ENCODE data around the gene PCDHGA8. TPM values are rescaled to one million over a fixed set of nuclear protein-coding genes. Genes with fewer than 3 reads are reported as not detected.
"Not testable (repeated sequence)": the region's sequence is repeated elsewhere in the genome, so short reads cannot be mapped to it uniquely, and the experiment has no call there.

Gene PCDHGA8
- polyA plus RNA-seq, 4 donors: 0.30 to 0.52 (median 0.32) TPM

DNA sequence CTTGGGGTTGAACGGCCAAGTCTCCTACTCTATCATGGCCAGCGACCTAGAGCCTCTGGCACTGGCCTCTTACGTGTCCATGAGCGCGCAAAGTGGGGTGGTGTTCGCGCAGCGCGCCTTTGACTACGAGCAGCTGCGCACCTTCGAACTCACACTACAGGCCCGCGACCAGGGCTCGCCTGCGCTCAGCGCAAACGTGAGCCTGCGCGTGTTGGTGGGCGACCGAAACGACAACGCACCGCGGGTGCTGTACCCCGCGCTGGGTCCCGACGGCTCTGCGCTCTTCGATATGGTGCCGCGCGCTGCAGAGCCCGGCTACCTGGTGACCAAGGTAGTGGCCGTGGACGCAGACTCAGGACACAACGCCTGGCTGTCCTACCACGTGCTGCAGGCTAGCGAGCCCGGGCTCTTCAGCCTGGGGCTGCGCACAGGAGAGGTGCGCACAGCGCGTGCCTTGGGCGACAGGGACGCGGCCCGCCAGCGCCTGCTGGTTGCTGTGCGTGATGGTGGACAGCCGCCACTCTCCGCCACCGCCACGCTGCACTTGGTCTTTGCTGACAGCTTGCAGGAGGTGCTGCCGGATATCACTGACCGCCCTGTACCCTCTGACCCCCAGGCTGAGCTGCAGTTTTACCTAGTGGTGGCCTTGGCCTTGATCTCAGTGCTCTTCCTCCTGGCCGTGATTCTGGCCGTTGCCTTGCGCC lies 7.3 kb downstream of the PCDHGA8 start:
- DNase-seq (ENCODE audit: low read depth in 4 of 4, low spot score in 3 of 4): no peak

DNA sequence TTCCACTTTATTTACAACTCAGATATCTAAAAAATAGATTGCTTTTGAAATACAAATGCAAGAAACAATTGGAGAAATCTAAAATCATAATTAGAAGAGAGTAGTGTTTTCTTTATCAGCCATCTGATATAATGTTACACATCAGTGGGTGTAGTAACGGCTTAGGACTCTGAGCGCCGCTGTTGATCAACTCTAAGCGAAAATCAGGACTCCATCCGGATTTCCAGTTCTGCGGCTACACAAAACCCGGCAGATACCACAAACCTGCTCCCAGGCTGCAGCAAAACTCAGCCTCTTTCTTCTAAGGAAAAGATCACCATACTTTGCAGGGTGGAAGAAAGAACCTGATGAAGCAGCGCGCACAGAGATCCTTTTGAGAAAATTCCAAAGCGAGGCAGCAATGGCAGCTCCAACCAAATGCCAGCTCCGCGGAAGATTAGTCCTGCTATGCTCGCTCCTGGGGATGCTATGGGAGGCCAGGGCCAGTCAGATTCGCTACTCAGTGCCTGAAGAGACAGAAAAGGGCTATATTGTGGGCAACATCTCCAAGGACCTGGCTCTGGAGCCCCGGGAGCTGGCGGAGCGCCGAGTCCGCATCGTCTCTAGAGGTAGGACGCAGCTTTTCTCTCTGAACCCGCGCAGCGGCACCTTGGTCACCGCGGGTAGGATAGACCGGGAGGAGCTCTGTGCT lies 10.3 kb downstream of the PCDHGA8 start, which contains the start of gene PCDHGA9:
TSS of gene PCDHGA9 (plus strand) at position 226 of the 691 bp plus-strand sequence. CDS start at position 401, 175 bp downstream.
- no peak for DNase-seq (ENCODE audit: low read depth in 4 of 4, low spot score in 3 of 4)

DNA sequence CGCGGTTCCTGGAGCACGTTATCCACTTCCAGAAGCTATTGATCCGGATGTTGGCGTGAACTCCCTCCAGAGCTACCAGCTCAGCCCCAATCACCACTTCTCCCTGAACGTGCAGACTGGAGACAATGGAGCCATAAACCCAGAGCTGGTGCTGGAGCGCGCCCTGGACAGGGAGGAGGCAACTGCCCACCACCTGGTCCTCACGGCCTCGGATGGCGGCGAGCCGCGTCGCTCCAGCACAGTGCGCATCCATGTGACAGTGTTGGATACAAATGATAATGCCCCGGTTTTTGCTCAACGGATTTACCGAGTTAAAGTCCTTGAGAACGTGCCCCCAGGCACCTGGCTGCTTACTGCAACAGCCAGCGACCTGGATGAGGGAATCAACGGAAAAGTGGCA lies 11.0 kb downstream of the PCDHGA8 start:
- DNase-seq (ENCODE audit: low read depth in 4 of 4, low spot score in 3 of 4): no peak

DNA sequence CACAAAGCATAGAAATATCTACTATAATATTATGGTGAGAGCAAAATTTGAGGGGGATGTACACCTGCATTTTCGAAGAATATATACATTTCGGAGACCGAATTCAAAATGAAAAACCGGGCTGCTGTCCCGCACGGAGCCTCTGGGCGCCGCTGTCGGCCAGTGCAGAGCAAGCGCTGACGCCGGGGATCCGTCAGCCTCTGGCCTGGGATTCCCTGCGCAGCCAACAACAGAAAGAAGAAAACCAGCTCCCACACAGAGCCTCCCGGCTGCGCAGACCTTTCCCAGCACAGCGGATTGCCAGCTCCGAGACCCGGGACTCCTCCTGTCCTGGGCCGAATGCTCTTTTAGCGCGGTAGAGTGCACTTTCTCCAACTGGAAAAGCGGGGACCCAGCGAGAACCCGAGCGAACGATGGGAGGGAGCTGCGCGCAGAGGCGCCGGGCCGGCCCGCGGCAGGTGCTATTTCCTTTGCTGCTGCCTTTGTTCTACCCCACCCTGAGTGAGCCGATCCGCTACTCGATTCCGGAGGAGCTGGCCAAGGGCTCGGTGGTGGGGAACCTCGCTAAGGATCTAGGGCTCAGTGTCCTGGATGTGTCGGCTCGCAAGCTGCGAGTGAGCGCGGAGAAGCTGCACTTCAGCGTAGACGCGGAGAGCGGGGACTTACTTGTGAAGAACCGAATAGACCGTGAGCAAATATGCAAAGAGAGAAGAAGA lies 15.5 kb downstream of the PCDHGA8 start, which contains the start of gene PCDHGB6:
TSS of gene PCDHGB6 (plus strand) at position 232 of the 716 bp plus-strand sequence. CDS start at position 414, 182 bp downstream.
- not testable (repeated sequence) for DNase-seq (ENCODE audit: low read depth in 4 of 4, low spot score in 3 of 4)

DNA sequence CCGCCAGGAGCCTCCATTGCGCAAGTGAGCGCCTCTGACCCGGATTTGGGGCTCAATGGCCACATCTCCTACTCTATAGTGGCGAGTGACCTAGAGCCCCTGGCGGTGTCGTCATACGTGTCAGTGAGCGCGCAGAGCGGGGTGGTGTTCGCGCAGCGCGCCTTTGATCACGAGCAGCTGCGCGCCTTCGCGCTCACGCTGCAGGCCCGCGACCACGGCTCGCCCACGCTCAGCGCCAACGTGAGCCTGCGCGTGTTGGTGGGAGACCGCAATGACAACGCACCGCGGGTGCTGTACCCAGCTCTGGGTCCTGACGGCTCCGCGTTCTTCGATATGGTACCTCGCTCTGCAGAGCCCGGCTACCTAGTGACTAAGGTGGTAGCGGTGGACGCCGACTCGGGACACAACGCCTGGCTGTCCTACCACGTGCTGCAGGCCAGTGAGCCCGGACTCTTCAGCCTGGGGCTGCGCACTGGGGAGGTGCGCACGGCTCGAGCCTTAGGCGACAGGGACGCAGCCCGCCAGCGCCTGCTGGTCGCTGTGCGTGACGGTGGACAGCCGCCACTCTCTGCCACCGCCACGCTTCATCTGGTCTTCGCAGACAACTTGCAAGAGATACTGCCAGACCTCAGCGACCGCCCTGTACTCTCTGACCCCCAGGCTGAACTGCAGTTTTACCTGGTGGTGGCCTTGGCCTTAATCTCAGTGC lies 17.3 kb downstream of the PCDHGA8 start:
- no peak for DNase-seq (ENCODE audit: low read depth in 4 of 4, low spot score in 3 of 4)

DNA sequence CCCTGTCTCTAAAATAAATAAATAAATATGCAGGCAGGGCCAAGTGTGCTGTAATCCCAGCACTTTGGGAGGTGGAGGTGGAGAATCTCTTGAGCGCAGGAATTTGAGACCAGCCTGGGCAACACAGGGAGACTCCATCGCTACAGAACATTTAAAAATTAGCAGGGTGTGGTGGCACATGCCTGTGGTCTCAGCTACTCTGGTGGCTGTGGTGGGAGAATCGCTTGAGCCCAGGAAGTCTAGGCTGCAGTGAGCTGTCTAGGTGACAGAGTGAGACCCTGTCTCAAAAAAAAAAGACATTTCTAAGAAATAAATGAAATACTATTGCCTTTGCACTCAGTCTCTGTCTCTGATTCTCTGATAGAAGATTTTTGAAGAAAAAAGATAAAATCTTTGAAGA lies 19.1 kb downstream of the PCDHGA8 start:
- DNase-seq (ENCODE audit: low read depth in 4 of 4, low spot score in 3 of 4): no peak

DNA sequence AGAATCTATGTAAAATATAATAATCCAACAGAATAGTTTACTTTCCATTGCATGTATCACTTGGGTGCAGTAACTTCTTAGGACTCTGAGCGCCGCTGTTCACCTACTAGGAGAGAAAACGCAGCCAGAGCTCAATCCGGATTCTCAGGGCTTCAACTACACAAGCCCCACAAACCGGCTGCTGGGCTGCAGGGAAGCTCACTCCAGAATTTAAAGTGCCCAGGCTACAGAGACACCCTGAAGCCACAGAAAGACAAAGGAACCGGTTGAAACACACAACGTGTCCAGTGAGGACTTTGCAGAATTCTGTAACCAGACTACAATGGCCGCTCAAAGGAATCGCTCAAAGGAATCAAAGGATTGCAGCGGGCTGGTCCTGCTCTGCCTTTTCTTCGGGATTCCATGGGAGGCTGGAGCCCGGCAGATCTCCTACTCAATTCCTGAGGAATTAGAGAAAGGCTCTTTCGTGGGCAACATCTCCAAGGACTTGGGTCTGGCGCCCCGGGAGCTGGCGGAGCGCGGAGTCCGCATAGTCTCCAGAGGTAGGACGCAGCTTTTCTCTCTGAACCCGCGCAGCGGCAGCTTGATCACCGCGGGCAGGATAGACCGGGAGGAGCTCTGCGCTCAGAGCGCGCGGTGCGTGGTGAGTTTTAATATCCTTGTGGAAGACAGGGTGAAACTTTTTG lies 20.6 kb downstream of the PCDHGA8 start, which contains the start of gene PCDHGA10:
TSS of gene PCDHGA10 (plus strand) at position 134 of the 686 bp plus-strand sequence. CDS start at position 323, 189 bp downstream.
- DNase-seq (ENCODE audit: low read depth in 4 of 4, low spot score in 3 of 4): no peak

DNA sequence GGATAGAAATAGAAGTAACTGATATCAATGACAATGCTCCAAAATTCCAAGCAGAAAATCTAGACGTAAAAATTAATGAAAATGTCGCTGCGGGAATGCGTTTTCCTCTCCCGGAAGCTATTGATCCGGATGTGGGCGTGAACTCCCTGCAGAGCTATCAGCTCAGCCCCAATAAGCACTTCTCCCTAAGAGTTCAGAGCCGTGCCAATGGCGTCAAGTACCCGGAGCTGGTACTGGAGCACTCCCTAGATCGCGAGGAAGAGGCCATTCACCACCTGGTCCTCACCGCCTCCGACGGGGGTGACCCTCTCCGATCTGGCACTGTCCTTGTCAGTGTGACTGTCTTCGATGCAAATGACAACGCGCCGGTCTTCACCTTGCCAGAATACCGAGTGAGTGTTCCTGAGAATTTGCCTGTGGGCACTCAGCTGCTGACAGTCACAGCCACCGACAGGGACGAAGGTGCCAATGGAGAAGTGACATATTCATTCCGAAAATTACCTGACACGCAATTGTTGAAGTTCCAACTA lies 21.2 kb downstream of the PCDHGA8 start:
- no peak for DNase-seq (ENCODE audit: low read depth in 4 of 4, low spot score in 3 of 4)

DNA sequence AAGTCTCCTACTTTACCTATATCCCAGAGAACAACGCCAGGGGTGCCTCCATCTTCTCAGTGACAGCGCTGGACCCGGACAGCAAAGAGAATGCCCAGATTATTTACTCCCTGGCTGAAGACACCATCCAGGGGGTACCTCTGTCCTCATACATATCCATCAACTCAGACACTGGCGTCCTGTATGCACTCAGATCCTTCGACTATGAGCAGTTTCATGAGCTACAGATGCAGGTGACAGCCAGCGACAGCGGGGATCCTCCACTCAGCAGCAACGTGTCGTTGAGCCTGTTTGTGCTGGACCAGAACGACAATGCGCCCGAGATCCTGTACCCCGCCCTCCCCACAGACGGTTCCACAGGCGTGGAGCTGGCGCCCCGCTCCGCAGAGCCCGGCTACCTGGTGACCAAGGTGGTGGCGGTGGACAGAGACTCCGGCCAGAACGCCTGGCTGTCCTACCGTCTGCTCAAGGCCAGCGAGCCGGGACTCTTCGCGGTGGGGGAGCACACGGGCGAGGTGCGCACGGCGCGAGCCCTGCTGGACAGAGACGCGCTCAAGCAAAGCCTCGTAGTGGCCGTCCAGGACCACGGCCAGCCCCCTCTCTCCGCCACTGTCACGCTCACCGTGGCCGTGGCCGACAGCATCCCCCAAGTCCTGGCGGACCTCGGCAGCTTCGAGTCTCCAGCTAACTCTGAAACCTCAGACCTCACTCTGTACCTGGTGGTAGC lies 22.3 kb downstream of the PCDHGA8 start:
- not testable (repeated sequence) for DNase-seq (ENCODE audit: low read depth in 4 of 4, low spot score in 3 of 4)

DNA sequence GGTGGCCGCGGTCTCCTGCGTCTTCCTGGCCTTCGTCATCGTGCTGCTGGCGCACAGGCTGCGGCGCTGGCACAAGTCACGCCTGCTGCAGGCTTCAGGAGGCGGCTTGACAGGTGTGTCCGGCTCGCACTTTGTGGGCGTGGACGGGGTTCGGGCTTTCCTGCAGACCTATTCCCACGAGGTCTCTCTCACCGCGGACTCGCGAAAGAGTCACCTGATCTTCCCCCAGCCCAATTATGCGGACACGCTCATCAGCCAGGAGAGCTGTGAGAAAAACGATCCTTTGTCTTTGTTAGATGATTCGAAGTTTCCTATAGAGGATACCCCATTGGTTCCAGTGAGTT lies 22.8 kb downstream of the PCDHGA8 start:
- not testable (repeated sequence) for DNase-seq (ENCODE audit: low read depth in 4 of 4, low spot score in 3 of 4)

DNA sequence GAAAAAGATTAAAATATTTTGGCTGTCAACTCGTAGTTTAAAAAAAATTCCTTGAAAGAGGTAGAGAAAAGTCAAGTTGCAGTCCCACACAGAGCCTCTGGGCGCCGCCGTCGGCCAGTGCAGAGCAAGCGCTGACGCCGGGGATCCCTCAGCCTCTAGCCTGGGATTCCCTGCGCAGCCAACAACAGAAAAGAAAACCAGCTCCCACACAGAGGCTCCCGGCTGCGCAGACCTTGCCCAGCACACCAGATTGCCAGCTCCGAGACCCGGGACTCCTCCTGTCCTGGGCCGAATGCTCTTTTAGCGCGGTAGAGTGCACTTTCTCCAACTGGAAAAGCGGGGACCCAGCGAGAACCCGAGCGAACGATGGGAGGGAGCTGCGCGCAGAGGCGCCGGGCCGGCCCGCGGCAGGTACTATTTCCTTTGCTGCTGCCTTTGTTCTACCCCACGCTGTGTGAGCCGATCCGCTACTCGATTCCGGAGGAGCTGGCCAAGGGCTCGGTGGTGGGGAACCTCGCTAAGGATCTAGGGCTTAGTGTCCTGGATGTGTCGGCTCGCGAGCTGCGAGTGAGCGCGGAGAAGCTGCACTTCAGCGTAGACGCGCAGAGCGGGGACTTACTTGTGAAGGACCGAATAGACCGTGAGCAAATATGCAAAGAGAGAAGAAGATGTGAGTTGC lies 25.2 kb downstream of the PCDHGA8 start, which contains the start of gene PCDHGB7:
TSS of gene PCDHGB7 (plus strand) at position 184 of the 679 bp plus-strand sequence. CDS start at position 367, 183 bp downstream.
- peak in 1 of 4 donors; percentile 36 for DNase-seq (ENCODE audit: low read depth in 4 of 4, low spot score in 3 of 4)

DNA sequence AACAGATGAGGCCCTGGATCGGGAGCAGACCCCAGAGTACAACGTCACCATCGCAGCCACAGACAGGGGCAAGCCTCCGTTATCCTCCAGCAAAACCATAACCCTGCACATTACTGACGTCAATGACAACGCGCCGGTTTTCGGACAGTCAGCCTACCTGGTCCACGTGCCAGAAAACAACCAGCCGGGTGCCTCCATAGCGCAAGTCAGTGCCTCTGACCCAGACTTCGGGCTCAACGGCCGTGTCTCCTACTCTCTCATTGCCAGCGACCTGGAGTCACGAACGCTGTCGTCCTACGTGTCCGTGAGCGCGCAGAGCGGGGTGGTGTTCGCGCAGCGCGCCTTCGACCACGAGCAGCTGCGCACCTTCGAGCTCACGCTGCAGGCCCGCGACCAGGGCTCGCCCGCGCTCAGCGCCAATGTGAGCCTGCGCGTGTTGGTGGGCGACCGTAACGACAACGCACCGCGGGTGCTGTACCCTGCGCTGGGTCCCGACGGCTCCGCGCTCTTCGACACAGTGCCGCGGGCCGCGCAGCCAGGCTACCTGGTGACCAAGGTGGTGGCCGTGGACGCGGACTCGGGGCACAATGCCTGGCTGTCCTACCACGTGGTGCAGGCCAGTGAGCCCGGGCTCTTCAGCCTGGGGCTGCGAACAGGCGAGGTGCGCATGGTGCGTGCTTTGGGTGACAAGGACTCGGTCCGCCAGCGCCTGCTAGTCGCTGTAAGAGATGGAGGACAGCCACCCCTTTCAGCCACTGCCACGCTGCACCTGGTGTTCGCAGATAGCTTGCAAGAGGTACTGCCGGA lies 26.8 kb downstream of the PCDHGA8 start:
- no peak for DNase-seq (ENCODE audit: low read depth in 4 of 4, low spot score in 3 of 4)

DNA sequence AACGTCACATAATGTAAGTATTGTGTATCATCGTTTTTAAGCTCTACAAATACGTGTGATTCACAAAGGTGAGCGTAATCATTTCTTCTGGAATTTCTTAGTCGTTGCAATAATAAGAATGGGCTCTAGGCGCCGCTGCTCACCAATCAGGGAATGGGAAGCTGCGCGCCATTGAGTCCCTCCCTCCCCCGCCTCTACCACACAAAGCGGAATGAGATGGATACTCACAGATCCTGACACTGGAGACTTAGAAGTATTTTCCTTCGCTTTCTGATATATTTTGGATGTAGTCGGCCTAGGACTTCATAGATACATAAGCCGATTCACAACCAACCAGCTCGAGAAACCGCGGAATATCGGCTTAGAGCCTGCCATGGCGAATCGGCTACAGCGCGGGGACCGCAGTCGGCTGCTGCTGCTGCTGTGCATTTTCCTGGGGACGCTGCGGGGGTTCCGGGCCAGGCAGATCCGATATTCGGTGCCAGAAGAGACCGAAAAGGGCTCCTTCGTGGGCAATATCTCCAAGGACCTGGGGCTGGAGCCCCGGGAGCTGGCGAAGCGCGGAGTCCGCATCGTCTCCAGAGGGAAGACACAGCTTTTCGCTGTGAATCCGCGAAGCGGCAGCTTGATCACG lies 28.5 kb downstream of the PCDHGA8 start, which contains the start of gene PCDHGA11:
TSS of gene PCDHGA11 (plus strand) at position 197 of the 634 bp plus-strand sequence. CDS start at position 374, 177 bp downstream.
- DNase-seq (ENCODE audit: low read depth in 4 of 4, low spot score in 3 of 4): no peak

DNA sequence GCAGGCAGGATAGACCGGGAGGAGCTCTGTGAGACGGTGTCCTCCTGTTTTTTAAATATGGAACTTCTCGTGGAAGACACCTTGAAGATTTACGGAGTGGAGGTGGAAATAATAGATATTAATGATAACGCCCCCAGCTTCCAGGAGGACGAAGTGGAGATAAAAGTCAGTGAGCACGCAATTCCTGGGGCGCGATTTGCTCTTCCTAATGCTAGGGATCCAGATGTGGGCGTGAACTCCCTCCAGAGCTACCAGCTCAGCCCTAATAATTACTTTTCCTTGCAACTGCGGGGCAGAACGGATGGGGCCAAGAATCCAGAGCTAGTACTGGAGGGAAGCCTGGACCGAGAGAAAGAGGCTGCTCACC lies 29.0 kb downstream of the PCDHGA8 start:
- DNase-seq (ENCODE audit: low read depth in 4 of 4, low spot score in 3 of 4): no peak

DNA sequence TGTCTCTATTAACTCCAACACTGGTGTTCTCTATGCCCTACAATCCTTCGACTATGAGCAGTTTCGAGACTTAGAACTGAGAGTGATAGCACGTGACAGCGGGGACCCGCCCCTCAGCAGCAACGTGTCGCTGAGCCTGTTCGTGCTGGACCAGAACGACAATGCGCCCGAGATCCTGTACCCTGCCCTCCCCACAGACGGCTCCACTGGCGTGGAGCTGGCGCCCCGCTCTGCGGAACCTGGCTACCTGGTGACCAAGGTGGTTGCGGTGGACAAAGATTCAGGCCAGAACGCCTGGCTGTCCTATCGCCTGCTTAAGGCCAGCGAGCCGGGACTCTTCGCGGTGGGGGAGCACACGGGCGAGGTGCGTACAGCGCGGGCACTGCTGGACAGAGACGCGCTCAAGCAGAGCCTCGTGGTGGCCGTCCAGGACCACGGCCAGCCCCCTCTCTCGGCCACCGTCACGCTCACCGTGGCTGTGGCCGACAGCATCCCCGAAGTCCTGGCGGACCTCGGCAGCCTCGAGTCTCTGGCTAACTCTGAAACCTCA lies 30.4 kb downstream of the PCDHGA8 start:
- no peak for DNase-seq (ENCODE audit: low read depth in 4 of 4, low spot score in 3 of 4)

DNA sequence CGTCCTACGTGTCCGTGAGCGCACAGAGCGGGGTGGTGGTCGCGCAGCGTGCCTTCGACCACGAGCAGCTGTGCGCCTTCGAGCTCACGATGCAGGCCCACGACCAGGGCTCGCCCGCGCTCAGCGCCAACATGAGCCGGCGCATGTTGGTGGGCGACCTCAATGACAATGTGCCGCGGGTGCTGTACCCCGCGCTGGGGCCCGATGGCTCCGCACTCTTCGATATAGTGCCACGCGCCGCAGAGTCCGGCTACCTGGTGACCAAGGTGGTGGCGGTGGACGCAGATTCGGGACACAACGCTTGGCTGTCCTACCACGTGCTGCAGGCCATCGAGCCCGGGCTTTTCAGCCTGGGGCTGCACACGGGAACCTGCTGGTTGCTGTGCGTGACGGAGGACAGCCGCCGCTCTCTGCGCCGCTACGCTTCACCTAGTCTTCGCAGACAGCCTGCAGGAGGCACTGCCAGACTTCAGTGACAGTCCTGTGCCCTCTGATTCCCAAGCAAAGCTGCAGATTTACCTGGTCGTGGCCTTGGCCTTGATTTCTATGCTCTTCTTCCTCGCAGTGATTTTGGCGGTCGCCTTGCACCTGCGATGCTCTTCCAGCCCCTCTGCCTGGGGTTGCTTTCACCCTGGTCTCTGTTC lies 35.5 kb downstream of the PCDHGA8 start:
- no peak for DNase-seq (ENCODE audit: low read depth in 4 of 4, low spot score in 3 of 4)
